ENCODE results near the gene CDC25B. TPM values are rescaled to one million over a fixed set of nuclear protein-coding genes. Genes with fewer than 3 reads are reported as not detected.

CDC25B gene
- total and polyA plus RNA-seq, 2 of the 13 experiments (the other 11 are each of a cell fraction or from before 2014, with no cell fraction given): 14.5 to 19.4 TPM

GRCh38 chr20:3753098-3753497, 43.0 kb upstream of the CDC25B start (continued):
- TF ChIP-seq ZNF138 (CRISPR knock-in tag; IDR thresholded peaks at IDR 0.05; ENCODE audit: low read depth) (no peak), SPEN (CRISPR knock-in tag; IDR thresholded peaks at IDR 0.05; ENCODE audit: low read depth) (0 out of 2 replicates have a peak, but pooled peaks have one; percentile 23), STAG1 (CRISPR knock-in tag; IDR thresholded peaks at IDR 0.05) (peak; percentile 85), HMGXB4 (CRISPR knock-in tag; IDR thresholded peaks at IDR 0.05; ENCODE audit: borderline replicate concordance in 1 of 2, low read depth in 1 of 2) (0 out of 4 replicates have a peak, but pooled peaks of 1 of the 2 experiments have one; percentile 18), MIXL1 (CRISPR knock-in tag; IDR thresholded peaks at IDR 0.05) (no peak), NFYC (CRISPR knock-in tag; IDR thresholded peaks at IDR 0.05) (no peak), ZSCAN9 (CRISPR knock-in tag; IDR thresholded peaks at IDR 0.05; ENCODE audit: borderline replicate concordance) (no peak), HOXA9 (CRISPR knock-in tag; IDR thresholded peaks at IDR 0.05; ENCODE audit: borderline replicate concordance) (no peak), XRCC5 (optimal IDR thresholded peaks at IDR 0.05; ENCODE audit: low read length) (peak; percentile 85), ZNF660 (CRISPR knock-in tag; IDR thresholded peaks at IDR 0.05; ENCODE audit: borderline replicate concordance, low read depth) (no peak), ZNF569 (CRISPR knock-in tag; IDR thresholded peaks at IDR 0.05; ENCODE audit: borderline replicate concordance) (no peak), ZNF747 (CRISPR knock-in tag; IDR thresholded peaks at IDR 0.05; ENCODE audit: borderline replicate concordance) (no peak), PATZ1 (CRISPR knock-in tag; IDR thresholded peaks at IDR 0.05) (0 out of 2 replicates have a peak, but pooled peaks have one; percentile 22), MZF1 (CRISPR knock-in tag; IDR thresholded peaks at IDR 0.05; ENCODE audit: borderline replicate concordance) (0 out of 2 replicates have a peak, but pooled peaks have one; percentile 64), GLMP (CRISPR knock-in tag; IDR thresholded peaks at IDR 0.05; ENCODE audit: borderline replicate concordance) (no peak)
- TF ChIP-seq, protein P1, sequence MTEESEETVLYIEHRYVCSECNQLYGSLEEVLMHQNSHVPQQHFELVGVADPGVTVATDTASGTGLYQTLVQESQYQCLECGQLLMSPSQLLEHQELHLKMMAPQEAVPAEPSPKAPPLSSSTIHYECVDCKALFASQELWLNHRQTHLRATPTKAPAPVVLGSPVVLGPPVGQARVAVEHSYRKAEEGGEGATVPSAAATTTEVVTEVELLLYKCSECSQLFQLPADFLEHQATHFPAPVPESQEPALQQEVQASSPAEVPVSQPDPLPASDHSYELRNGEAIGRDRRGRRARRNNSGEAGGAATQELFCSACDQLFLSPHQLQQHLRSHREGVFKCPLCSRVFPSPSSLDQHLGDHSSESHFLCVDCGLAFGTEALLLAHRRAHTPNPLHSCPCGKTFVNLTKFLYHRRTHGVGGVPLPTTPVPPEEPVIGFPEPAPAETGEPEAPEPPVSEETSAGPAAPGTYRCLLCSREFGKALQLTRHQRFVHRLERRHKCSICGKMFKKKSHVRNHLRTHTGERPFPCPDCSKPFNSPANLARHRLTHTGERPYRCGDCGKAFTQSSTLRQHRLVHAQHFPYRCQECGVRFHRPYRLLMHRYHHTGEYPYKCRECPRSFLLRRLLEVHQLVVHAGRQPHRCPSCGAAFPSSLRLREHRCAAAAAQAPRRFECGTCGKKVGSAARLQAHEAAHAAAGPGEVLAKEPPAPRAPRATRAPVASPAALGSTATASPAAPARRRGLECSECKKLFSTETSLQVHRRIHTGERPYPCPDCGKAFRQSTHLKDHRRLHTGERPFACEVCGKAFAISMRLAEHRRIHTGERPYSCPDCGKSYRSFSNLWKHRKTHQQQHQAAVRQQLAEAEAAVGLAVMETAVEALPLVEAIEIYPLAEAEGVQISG (CRISPR knock-in tag; IDR thresholded peaks at IDR 0.05): peak; percentile 68; the same call in 1 of the 2 replicates
- TF ChIP-seq, protein P2, sequence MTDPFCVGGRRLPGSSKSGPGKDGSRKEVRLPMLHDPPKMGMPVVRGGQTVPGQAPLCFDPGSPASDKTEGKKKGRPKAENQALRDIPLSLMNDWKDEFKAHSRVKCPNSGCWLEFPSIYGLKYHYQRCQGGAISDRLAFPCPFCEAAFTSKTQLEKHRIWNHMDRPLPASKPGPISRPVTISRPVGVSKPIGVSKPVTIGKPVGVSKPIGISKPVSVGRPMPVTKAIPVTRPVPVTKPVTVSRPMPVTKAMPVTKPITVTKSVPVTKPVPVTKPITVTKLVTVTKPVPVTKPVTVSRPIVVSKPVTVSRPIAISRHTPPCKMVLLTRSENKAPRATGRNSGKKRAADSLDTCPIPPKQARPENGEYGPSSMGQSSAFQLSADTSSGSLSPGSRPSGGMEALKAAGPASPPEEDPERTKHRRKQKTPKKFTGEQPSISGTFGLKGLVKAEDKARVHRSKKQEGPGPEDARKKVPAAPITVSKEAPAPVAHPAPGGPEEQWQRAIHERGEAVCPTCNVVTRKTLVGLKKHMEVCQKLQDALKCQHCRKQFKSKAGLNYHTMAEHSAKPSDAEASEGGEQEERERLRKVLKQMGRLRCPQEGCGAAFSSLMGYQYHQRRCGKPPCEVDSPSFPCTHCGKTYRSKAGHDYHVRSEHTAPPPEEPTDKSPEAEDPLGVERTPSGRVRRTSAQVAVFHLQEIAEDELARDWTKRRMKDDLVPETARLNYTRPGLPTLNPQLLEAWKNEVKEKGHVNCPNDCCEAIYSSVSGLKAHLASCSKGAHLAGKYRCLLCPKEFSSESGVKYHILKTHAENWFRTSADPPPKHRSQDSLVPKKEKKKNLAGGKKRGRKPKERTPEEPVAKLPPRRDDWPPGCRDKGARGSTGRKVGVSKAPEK (CRISPR knock-in tag; IDR thresholded peaks at IDR 0.05; ENCODE audit: borderline replicate concordance): no peak

All from HepG2 (cell line).